Neural progenitor cell (in vitro differentiated cells): ENCODE data around the gene FHOD3.

Experiments used
- EZH2 ChIP-seq: fragments of 200-600 bp; sonication (generic); IDR thresholded peaks from 2 replicates; pipeline ENCODE4 v1.6.1; 2017; ENCODE audit warnings: antibody characterized with exemption, mild to moderate bottlenecking, moderate library complexity
- EZH2phosphoT487 ChIP-seq: fragments of 200-600 bp; sonication (generic); IDR thresholded peaks from 2 replicates; pipeline ENCODE4 v1.6.1; 2017; ENCODE audit warnings: antibody characterized with exemption
- TF ChIP-seq, protein P1 (sequence below): fragments of 200-600 bp; sonication (generic); IDR thresholded peaks from 2 replicates; pipeline ENCODE4 v1.5.1; 2017; ENCODE audit warnings: antibody characterized with exemption, mild to moderate bottlenecking

GRCh38 chr18:36265015-36265414 lies 32.5 kb upstream of the FHOD3 start:
- TF ChIP-seq, protein P1, sequence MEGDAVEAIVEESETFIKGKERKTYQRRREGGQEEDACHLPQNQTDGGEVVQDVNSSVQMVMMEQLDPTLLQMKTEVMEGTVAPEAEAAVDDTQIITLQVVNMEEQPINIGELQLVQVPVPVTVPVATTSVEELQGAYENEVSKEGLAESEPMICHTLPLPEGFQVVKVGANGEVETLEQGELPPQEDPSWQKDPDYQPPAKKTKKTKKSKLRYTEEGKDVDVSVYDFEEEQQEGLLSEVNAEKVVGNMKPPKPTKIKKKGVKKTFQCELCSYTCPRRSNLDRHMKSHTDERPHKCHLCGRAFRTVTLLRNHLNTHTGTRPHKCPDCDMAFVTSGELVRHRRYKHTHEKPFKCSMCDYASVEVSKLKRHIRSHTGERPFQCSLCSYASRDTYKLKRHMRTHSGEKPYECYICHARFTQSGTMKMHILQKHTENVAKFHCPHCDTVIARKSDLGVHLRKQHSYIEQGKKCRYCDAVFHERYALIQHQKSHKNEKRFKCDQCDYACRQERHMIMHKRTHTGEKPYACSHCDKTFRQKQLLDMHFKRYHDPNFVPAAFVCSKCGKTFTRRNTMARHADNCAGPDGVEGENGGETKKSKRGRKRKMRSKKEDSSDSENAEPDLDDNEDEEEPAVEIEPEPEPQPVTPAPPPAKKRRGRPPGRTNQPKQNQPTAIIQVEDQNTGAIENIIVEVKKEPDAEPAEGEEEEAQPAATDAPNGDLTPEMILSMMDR: no peak
- TF ChIP-seq EZH2phosphoT487 (no peak), EZH2 (no peak)
